Sigmoid colon (tissue), 4 donors: Measurements from ENCODE around the gene IRX3.

Experiments
- EP300 ChIP-seq, 4 donors: sonication (generic); formaldehyde crosslinking; IDR thresholded peaks; one replicate each; pipeline ENCODE4 v1.6.1; 2017; ENCODE audit warnings: antibody characterized with exemption in 4 of 4
- POLR2A ChIP-seq, 2 donors: fragments of 450-650 bp; IDR thresholded peaks; one replicate each; pipeline ENCODE4 v1.6.1; 2016; ENCODE audit warnings: antibody characterized with exemption in 2 of 2, mild to moderate bottlenecking in 2 of 2, moderate library complexity in 2 of 2
- POLR2AphosphoS5 ChIP-seq, 4 donors: sonication (generic); formaldehyde crosslinking; IDR thresholded peaks; one replicate each; pipeline ENCODE4 v1.6.1; 2017; ENCODE audit warnings: antibody characterized with exemption in 4 of 4
- TF ChIP-seq, protein P1 (sequence below), 4 experiments: fragments of 450-650 bp in 3 of 4; fragments of 200-600 bp in 1 of 4; IDR thresholded peaks; one replicate each; pipeline ENCODE4 v1.5.1; 2016 to 2019; ENCODE audit warnings: antibody characterized with exemption in 4 of 4, mild to moderate bottlenecking in 3 of 4, moderate library complexity in 2 of 4

GRCh38 chr16:54309341-54309740 is 22.8 kb upstream of the IRX3 start:
- TF ChIP-seq, protein P1, sequence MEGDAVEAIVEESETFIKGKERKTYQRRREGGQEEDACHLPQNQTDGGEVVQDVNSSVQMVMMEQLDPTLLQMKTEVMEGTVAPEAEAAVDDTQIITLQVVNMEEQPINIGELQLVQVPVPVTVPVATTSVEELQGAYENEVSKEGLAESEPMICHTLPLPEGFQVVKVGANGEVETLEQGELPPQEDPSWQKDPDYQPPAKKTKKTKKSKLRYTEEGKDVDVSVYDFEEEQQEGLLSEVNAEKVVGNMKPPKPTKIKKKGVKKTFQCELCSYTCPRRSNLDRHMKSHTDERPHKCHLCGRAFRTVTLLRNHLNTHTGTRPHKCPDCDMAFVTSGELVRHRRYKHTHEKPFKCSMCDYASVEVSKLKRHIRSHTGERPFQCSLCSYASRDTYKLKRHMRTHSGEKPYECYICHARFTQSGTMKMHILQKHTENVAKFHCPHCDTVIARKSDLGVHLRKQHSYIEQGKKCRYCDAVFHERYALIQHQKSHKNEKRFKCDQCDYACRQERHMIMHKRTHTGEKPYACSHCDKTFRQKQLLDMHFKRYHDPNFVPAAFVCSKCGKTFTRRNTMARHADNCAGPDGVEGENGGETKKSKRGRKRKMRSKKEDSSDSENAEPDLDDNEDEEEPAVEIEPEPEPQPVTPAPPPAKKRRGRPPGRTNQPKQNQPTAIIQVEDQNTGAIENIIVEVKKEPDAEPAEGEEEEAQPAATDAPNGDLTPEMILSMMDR (IDR thresholded peaks at IDR 0.05), result no peak
- TF ChIP-seq EP300 (IDR thresholded peaks at IDR 0.05) (no peak), POLR2A (IDR thresholded peaks at IDR 0.05) (no peak), POLR2AphosphoS5 (IDR thresholded peaks at IDR 0.05) (no peak)
